Measurements from ENCODE around the gene RANBP3.
A peak's percentile ranks its signal among the peaks of the same experiment; 100 is the strongest.

The RANBP3 gene

GRCh38 chr19:5948752-5949564 lies 29.0 kb downstream of the RANBP3 start:
- DNase-seq, result peak in 1 of 2 donors; percentile 17

- peak in 1 of 2 donors; percentile 50 for DNase-seq
Observed at GRCh38 chr19:5947435-5947834, 30.5 kb downstream of the RANBP3 start.

- DNase-seq, result no peak
Observed at GRCh38 chr19:5943623-5944022, 34.3 kb downstream of the RANBP3 start.

- DNase-seq, result no peak
Observed at GRCh38 chr19:5943045-5943444, 34.9 kb downstream of the RANBP3 start.

- no peak for DNase-seq
Observed at GRCh38 chr19:5941673-5942072, 36.3 kb downstream of the RANBP3 start.

GRCh38 chr19:5940260-5941208 lies 37.4 kb downstream of the RANBP3 start:
- no peak for DNase-seq

- no peak for DNase-seq
Observed at GRCh38 chr19:5937550-5937949, 40.4 kb downstream of the RANBP3 start.

- DNase-seq, result no peak
Observed at GRCh38 chr19:5936292-5936592, 41.7 kb downstream of the RANBP3 start.

GRCh38 chr19:5935473-5936291 lies 42.3 kb downstream of the RANBP3 start:
- no peak for DNase-seq

- no peak for DNase-seq
Observed at GRCh38 chr19:5934774-5935472, 43.0 kb downstream of the RANBP3 start.

GRCh38 chr19:5934069-5934401 lies 43.9 kb downstream of the RANBP3 start:
- no peak for DNase-seq

GRCh38 chr19:5933391-5934068 lies 44.4 kb downstream of the RANBP3 start:
- no peak for DNase-seq

GRCh38 chr19:5932609-5933262 lies 45.2 kb downstream of the RANBP3 start:
- DNase-seq, result no peak

GRCh38 chr19:5932146-5932545 lies 45.8 kb downstream of the RANBP3 start:
- no peak for DNase-seq

- no peak for DNase-seq
Observed at GRCh38 chr19:5931251-5931650, 46.7 kb downstream of the RANBP3 start.

GRCh38 chr19:5929625-5930024 lies 48.3 kb downstream of the RANBP3 start:
- no peak for DNase-seq

GRCh38 chr19:5929179-5929578 lies 48.8 kb downstream of the RANBP3 start:
- no peak for DNase-seq

GRCh38 chr19:5927441-5927821 lies 50.5 kb downstream of the RANBP3 start:
- DNase-seq, result no peak

GRCh38 chr19:5926641-5927440 lies 51.1 kb downstream of the RANBP3 start:
- DNase-seq, result no peak

GRCh38 chr19:5925830-5926427 lies 52.0 kb downstream of the RANBP3 start:
- DNase-seq, result no peak
